ENCODE measurements around the gene YES1.

The YES1 gene

GRCh38 chr18:825891-826585 lies 14.0 kb upstream of the YES1 start:
- Histone ChIP-seq H3K9me2 (ENCODE audit: low read depth, low read length) (no peaks in the 10 kb centered on the region), H3K36me3 (ENCODE audit: insufficient read depth, low read length) (no peaks in the 10 kb centered on the region), H3F3A (ENCODE audit: insufficient read depth, low read length) (no peaks in the 10 kb centered on the region), H3K27ac (ENCODE audit: low read depth, low read length, poor library complexity, severe bottlenecking) (no peak overlapping the region), H3K9ac (ENCODE audit: low read length) (no peak overlapping the region), H3K4me3 (ENCODE audit: low read depth, low read length, poor library complexity, severe bottlenecking) (no peak overlapping the region), H3K4me2 (ENCODE audit: low read length) (no peak overlapping the region), H4K20me1 (ENCODE audit: insufficient read depth, low read length) (no peaks in the 10 kb centered on the region), H3K9me3 (ENCODE audit: low read length) (no peaks in the 10 kb centered on the region), H2AFZ (ENCODE audit: low read length) (no peak overlapping the region), H3K4me1 (ENCODE audit: insufficient read depth, low read length, severe bottlenecking) (no peaks in the 10 kb centered on the region), H3K79me2 (ENCODE audit: insufficient read depth, low read length) (no peaks in the 10 kb centered on the region), H3K27me3 (ENCODE audit: insufficient read depth, low read length) (no peaks in the 10 kb centered on the region)
- no peak for TF ChIP-seq EZH2 (IDR thresholded peaks at IDR 0.05; ENCODE audit: borderline replicate concordance, low read length)

DNA sequence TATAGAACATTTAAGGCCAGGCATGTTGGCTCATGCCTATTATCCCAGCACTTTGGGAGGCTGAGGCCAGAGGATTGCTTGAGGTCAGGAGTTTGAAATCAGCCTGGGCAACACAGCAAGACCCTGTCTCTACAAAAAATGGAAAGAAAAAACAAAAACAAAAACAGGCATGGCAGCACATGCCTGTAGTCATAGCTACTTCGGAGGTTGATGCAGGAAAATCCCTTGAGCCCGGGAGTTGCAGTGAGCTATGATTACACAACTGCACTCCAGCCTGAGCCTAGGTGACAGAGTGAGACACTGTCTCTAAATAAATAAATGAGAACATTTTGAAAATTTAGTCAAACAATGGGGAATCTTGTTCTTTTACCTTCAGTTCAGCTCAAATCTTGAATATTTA lies 12.1 kb upstream of the YES1 start:
- no peak overlapping the region for H2AFZ ChIP-seq (ENCODE audit: low read length)
- H3K9me2 ChIP-seq (ENCODE audit: low read depth, low read length), result no peaks in the 10 kb centered on the region
- H3K4me3 ChIP-seq (ENCODE audit: low read depth, low read length, poor library complexity, severe bottlenecking), result no peak overlapping the region
- no peak for TF ChIP-seq EZH2 (IDR thresholded peaks at IDR 0.05; ENCODE audit: borderline replicate concordance, low read length)
- TF ChIP-seq, protein P1, sequence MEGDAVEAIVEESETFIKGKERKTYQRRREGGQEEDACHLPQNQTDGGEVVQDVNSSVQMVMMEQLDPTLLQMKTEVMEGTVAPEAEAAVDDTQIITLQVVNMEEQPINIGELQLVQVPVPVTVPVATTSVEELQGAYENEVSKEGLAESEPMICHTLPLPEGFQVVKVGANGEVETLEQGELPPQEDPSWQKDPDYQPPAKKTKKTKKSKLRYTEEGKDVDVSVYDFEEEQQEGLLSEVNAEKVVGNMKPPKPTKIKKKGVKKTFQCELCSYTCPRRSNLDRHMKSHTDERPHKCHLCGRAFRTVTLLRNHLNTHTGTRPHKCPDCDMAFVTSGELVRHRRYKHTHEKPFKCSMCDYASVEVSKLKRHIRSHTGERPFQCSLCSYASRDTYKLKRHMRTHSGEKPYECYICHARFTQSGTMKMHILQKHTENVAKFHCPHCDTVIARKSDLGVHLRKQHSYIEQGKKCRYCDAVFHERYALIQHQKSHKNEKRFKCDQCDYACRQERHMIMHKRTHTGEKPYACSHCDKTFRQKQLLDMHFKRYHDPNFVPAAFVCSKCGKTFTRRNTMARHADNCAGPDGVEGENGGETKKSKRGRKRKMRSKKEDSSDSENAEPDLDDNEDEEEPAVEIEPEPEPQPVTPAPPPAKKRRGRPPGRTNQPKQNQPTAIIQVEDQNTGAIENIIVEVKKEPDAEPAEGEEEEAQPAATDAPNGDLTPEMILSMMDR (IDR thresholded peaks at IDR 0.05; ENCODE audit: low read length), result no peak
- no peaks in the 10 kb centered on the region for H4K20me1 ChIP-seq (ENCODE audit: insufficient read depth, low read length)
- no peaks in the 10 kb centered on the region for H3K27me3 ChIP-seq (ENCODE audit: insufficient read depth, low read length)
- H3K9me3 ChIP-seq (ENCODE audit: low read length), result no peaks in the 10 kb centered on the region
- no peak overlapping the region for H3K27ac ChIP-seq (ENCODE audit: low read depth, low read length, poor library complexity, severe bottlenecking)
- no peaks in the 10 kb centered on the region for H3K79me2 ChIP-seq (ENCODE audit: insufficient read depth, low read length)
- no peak overlapping the region for H3K4me2 ChIP-seq (ENCODE audit: low read length)
- H3K9ac ChIP-seq (ENCODE audit: low read length), result no peak overlapping the region
- H3K36me3 ChIP-seq (ENCODE audit: insufficient read depth, low read length), result no peaks in the 10 kb centered on the region
- no peaks in the 10 kb centered on the region for H3K4me1 ChIP-seq (ENCODE audit: insufficient read depth, low read length, severe bottlenecking)
- no peaks in the 10 kb centered on the region for H3F3A ChIP-seq (ENCODE audit: insufficient read depth, low read length)

DNA sequence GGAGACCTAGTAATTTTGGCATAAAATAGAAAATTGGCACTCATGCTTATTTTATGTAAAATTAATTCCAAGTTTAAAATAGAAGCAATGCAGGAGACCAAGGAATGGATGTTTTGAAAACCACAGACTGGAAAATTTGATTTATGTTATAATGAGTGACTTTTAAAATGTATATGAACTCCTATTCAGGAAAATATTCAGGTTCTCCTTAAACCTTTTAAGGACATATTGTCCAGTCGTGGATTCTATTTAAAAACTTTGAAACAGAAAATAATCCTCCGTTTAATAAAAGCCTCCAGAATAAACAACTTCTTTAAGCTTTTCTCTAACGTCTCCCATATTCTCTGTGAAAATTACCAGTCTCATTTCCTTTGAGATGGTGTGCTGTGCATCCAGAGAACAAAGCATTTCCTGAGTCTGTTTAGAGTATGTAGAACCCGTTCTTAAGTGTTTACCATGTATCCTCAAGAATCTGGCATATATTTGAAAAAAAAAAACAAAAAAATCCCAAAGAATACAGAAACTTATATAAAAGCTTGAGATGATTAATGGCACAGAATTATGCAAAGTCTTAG lies 8.6 kb upstream of the YES1 start:
- no peak overlapping the region for H3K9ac ChIP-seq (ENCODE audit: low read length)
- H4K20me1 ChIP-seq (ENCODE audit: insufficient read depth, low read length), result no peaks in the 10 kb centered on the region
- TF ChIP-seq, protein P1 (IDR thresholded peaks at IDR 0.05; ENCODE audit: low read length), result no peak
- TF ChIP-seq EZH2 (IDR thresholded peaks at IDR 0.05; ENCODE audit: borderline replicate concordance, low read length), result no peak
- H3F3A ChIP-seq (ENCODE audit: insufficient read depth, low read length), result no peaks in the 10 kb centered on the region
- no peak overlapping the region for H3K27ac ChIP-seq (ENCODE audit: low read depth, low read length, poor library complexity, severe bottlenecking)
- H3K4me1 ChIP-seq (ENCODE audit: insufficient read depth, low read length, severe bottlenecking), result no peaks in the 10 kb centered on the region
- H3K9me2 ChIP-seq (ENCODE audit: low read depth, low read length), result no peaks in the 10 kb centered on the region
- H3K9me3 ChIP-seq (ENCODE audit: low read length), result no peaks in the 10 kb centered on the region
- H3K4me2 ChIP-seq (ENCODE audit: low read length), result no peak overlapping the region
- no peak overlapping the region for H3K4me3 ChIP-seq (ENCODE audit: low read depth, low read length, poor library complexity, severe bottlenecking)
- no peak overlapping the region for H2AFZ ChIP-seq (ENCODE audit: low read length)
- no peaks in the 10 kb centered on the region for H3K27me3 ChIP-seq (ENCODE audit: insufficient read depth, low read length)
- no peaks in the 10 kb centered on the region for H3K79me2 ChIP-seq (ENCODE audit: insufficient read depth, low read length)
- H3K36me3 ChIP-seq (ENCODE audit: insufficient read depth, low read length), result no peaks in the 10 kb centered on the region

- TF ChIP-seq, protein P1 (IDR thresholded peaks at IDR 0.05; ENCODE audit: low read length), result no peak
- no peak for TF ChIP-seq EZH2 (IDR thresholded peaks at IDR 0.05; ENCODE audit: borderline replicate concordance, low read length)
- no peaks in the 10 kb centered on the region for H3K9me2 ChIP-seq (ENCODE audit: low read depth, low read length)
- no peak overlapping the region for H2AFZ ChIP-seq (ENCODE audit: low read length)
- no peak overlapping the region for H3K27ac ChIP-seq (ENCODE audit: low read depth, low read length, poor library complexity, severe bottlenecking)
- H3K79me2 ChIP-seq (ENCODE audit: insufficient read depth, low read length), result no peaks in the 10 kb centered on the region
- H3K4me3 ChIP-seq (ENCODE audit: low read depth, low read length, poor library complexity, severe bottlenecking), result no peak overlapping the region
- no peak overlapping the region for H3K9ac ChIP-seq (ENCODE audit: low read length)
- no peak overlapping the region for H3K4me2 ChIP-seq (ENCODE audit: low read length)
- no peaks in the 10 kb centered on the region for H3K27me3 ChIP-seq (ENCODE audit: insufficient read depth, low read length)
- H4K20me1 ChIP-seq (ENCODE audit: insufficient read depth, low read length), result no peaks in the 10 kb centered on the region
- no peaks in the 10 kb centered on the region for H3K36me3 ChIP-seq (ENCODE audit: insufficient read depth, low read length)
- H3F3A ChIP-seq (ENCODE audit: insufficient read depth, low read length), result no peaks in the 10 kb centered on the region
- H3K4me1 ChIP-seq (ENCODE audit: insufficient read depth, low read length, severe bottlenecking), result no peaks in the 10 kb centered on the region
- no peaks in the 10 kb centered on the region for H3K9me3 ChIP-seq (ENCODE audit: low read length)
These were observed 4.8 kb upstream of the YES1 start for GRCh38 chr18:816869-817268.
